Measurements from ENCODE around the gene CYP11A1. TPM values are rescaled to one million over a fixed set of nuclear protein-coding genes. Genes with fewer than 3 reads are reported as not detected.

The CYP11A1 gene
- total and polyA plus RNA-seq, 10 of the 15 experiments (the other 5 are each of a cell fraction or from before 2014, with no cell fraction given), result 0.11 to 1.2 (median 0.23) TPM; not detected in 5

GRCh38 chr15:74410502-74410901, 43.1 kb upstream of the CYP11A1 start:
- Histone ChIP-seq H3K4me3 (no peak overlapping the region), H3K9me3 (replicated peaks; ENCODE audit: control insufficient read depth, insufficient read depth, low read length) (no peaks in the 10 kb centered on the region), H3K27ac (ENCODE audit: control insufficient read depth, insufficient read depth) (no peak overlapping the region), H3K4me2 (ENCODE audit: control insufficient read depth, insufficient read depth) (no peak overlapping the region), H3K36me3 (ENCODE audit: control insufficient read depth in 2 of 2, insufficient read depth in 2 of 2, low read length in 1 of 2) (peaks cover 36 to 52% of the 10 kb centered on the region in 2 experiments), H3K9ac (ENCODE audit: control insufficient read depth, insufficient read depth, low read length) (no peak overlapping the region), H3K27me3 (replicated peaks in 1 of 2; ENCODE audit: control insufficient read depth in 2 of 2, insufficient read depth in 2 of 2, low read length in 1 of 2) (no peaks in the 10 kb centered on the region), H3K4me1 (ENCODE audit: control insufficient read depth, insufficient read depth, low read length) (peaks cover 13% of the 10 kb centered on the region; the same call in 1 of the 2 replicates), H3K79me2 (ENCODE audit: control insufficient read depth, insufficient read depth, low read length) (peaks cover 10% of the 10 kb centered on the region), H2AFZ (ENCODE audit: control insufficient read depth, low read depth, low read length) (no peak overlapping the region), H4K20me1 (ENCODE audit: control insufficient read depth, insufficient read depth) (no peaks in the 10 kb centered on the region)
- ChIA-PET RAD21 (ENCODE audit: unreplicated experiment) (no interaction called here), POLR2A (interaction anchor here (15.4 kb wide), 1 partner anchor 17 kb away, joined by 325 read pairs; the partner anchor contains the start of gene SEMA7A), SMC1A (ENCODE audit: uncharacterized antibody, unreplicated experiment) (interaction anchor here (0.8 to 1.4 kb wide), 2 partner anchors 21 to 26 kb away, joined by 3 to 4 read pairs; no protein-coding TSS in a partner anchor), CTCF (interaction anchor here (0.8 kb wide), 1 partner anchor 445 kb away, joined by 3 read pairs; no protein-coding TSS in a partner anchor)
- intact Hi-C loops (cut with micrococcal nuclease; ENCODE audit: unreplicated experiment), result no loop called here
- WGBS (ENCODE audit: insufficient coverage, insufficient replicate concordance, low lambda C conversion rate, missing lambda C conversion rate), result 85% methylated on average over 17 of the region's 18 CpGs
- no peak for FAIRE-seq
- DNase-seq (ENCODE audit: low read depth, low spot score), result no peak
- no peak for TF ChIP-seq MTA3 (IDR thresholded peaks at IDR 0.05; ENCODE audit: borderline replicate concordance, low read length)
- no peak for TF ChIP-seq STAT1 (conservative IDR thresholded peaks at IDR 0.05)
- TF ChIP-seq CHD1 (IDR thresholded peaks at IDR 0.05; ENCODE audit: low read depth, low read length), result no peak
- no peak for TF ChIP-seq CBX5 (IDR thresholded peaks at IDR 0.05; ENCODE audit: low read depth)
- 0 out of 2 replicates have a peak, but pooled peaks have one; percentile 6 for TF ChIP-seq POLR2A (IDR thresholded peaks at IDR 0.05; ENCODE audit: low read depth, low read length)
- TF ChIP-seq RELB (IDR thresholded peaks at IDR 0.05; ENCODE audit: low read depth), result no peak
- TF ChIP-seq EP300 (IDR thresholded peaks at IDR 0.05; ENCODE audit: borderline replicate concordance in 1 of 2, control insufficient read depth in 1 of 2, low read depth in 2 of 2, low read length in 2 of 2), result no peak
- TF ChIP-seq RAD51 (IDR thresholded peaks at IDR 0.05), result no peak
- TF ChIP-seq PAX5 (IDR thresholded peaks at IDR 0.05; ENCODE audit: borderline replicate concordance, low read depth, low read length), result no peak
- TF ChIP-seq BCL11A (IDR thresholded peaks at IDR 0.05; ENCODE audit: low read depth, low read length), result no peak
- no peak for TF ChIP-seq KDM1A (IDR thresholded peaks at IDR 0.05; ENCODE audit: borderline replicate concordance)
- TF ChIP-seq MXI1 (IDR thresholded peaks at IDR 0.05; ENCODE audit: low read depth, low read length), result no peak
- no peak for TF ChIP-seq BRCA1 (IDR thresholded peaks at IDR 0.05; ENCODE audit: low read depth, low read length)
- TF ChIP-seq NFYA (IDR thresholded peaks at IDR 0.05; ENCODE audit: borderline replicate concordance, low read depth, low read length), result no peak
- TF ChIP-seq YY1 (IDR thresholded peaks at IDR 0.05; ENCODE audit: low read depth, low read length), result no peak
- TF ChIP-seq ZBTB4 (CRISPR knock-in tag; IDR thresholded peaks at IDR 0.05), result no peak
- 0 out of 2 replicates have a peak, but pooled peaks have one; percentile 9 for TF ChIP-seq POLR2AphosphoS5 (IDR thresholded peaks at IDR 0.05; ENCODE audit: low read length)
- no peak for TF ChIP-seq CBFB (IDR thresholded peaks at IDR 0.05; ENCODE audit: low read depth)
- ATAC-seq, result no peak
- no TSS peak for BruUV-seq (replicated peaks)
- in situ Hi-C loops (cut with MboI), result no loop called here
